ENCODE results near the gene IFNK. TPM values are rescaled to one million over a fixed set of nuclear protein-coding genes. Genes with fewer than 3 reads are reported as not detected.

IFNK gene
- total and polyA plus RNA-seq, 2 experiments from 2014 or later: not detected

GRCh38 chr9:27474305-27474704, 49.8 kb upstream of the IFNK start:
- Mint-ChIP-seq H3K9me3 (peaks cover 17% of the 10 kb centered on the region), H3K27ac (no peak overlapping the region), H3K4me1 (peaks cover 40% of the 10 kb centered on the region), H3K4me3 (no peak overlapping the region), H3K27me3 (ENCODE audit: insufficient read depth, low read depth, poor library complexity) (peaks cover 7% of the 10 kb centered on the region), H3K36me3 (ENCODE audit: low read depth) (peaks cover 25% of the 10 kb centered on the region)
- Histone ChIP-seq H3K27me3 (ENCODE audit: insufficient read depth) (no peaks in the 10 kb centered on the region), H3K27ac (ENCODE audit: low read depth) (no peak overlapping the region), H3K4me3 (no peak overlapping the region), H3K4me1 (ENCODE audit: insufficient read depth) (peaks cover 8% of the 10 kb centered on the region), H3K9me2 (ENCODE audit: insufficient read depth) (no peaks in the 10 kb centered on the region), H3F3A (replicated peaks; ENCODE audit: low read depth) (no peaks in the 10 kb centered on the region), H3K4me2 (no peak overlapping the region), H4K20me1 (replicated peaks; ENCODE audit: insufficient read depth) (no peaks in the 10 kb centered on the region), H3K79me2 (replicated peaks; ENCODE audit: insufficient read depth) (no peaks in the 10 kb centered on the region; the same call in 1 of the 2 replicates), H2AFZ (no peak overlapping the region), H3K36me3 (ENCODE audit: insufficient read depth) (no peaks in the 10 kb centered on the region; the same call in 1 of the 2 replicates)
- no peak for ATAC-seq
- TF ChIP-seq ZNF462 (CRISPR knock-in tag; IDR thresholded peaks at IDR 0.05): no peak
- TF ChIP-seq STAT1 (IDR thresholded peaks at IDR 0.05; ENCODE audit: unreplicated experiment): no peak
- no peak for TF ChIP-seq ZNF331 (CRISPR knock-in tag; IDR thresholded peaks at IDR 0.05; ENCODE audit: low read depth)
- TF ChIP-seq ZNF114 (CRISPR knock-in tag; IDR thresholded peaks at IDR 0.05): no peak
- no peak for TF ChIP-seq CTCF (conservative IDR thresholded peaks at IDR 0.05; ENCODE audit: low read depth in 2 of 2)
- no peak for TF ChIP-seq POLR2AphosphoS5 (IDR thresholded peaks at IDR 0.05; ENCODE audit: low read depth)
- TF ChIP-seq JUNB (IDR thresholded peaks at IDR 0.05; ENCODE audit: unreplicated experiment): no peak
- no peak for TF ChIP-seq REST (IDR thresholded peaks at IDR 0.05; ENCODE audit: unreplicated experiment)
- TF ChIP-seq EZH2phosphoT487 (IDR thresholded peaks at IDR 0.05; ENCODE audit: unreplicated experiment): no peak
- TF ChIP-seq ETS1 (IDR thresholded peaks at IDR 0.05): no peak
- no peak for TF ChIP-seq EZH2 (IDR thresholded peaks at IDR 0.05; ENCODE audit: low read depth, unreplicated experiment)
- no peak for TF ChIP-seq NANOG (IDR thresholded peaks at IDR 0.05; ENCODE audit: borderline replicate concordance)
- TF ChIP-seq CREB1 (CRISPR knock-in tag; IDR thresholded peaks at IDR 0.05; ENCODE audit: low read depth): no peak
- no peak for DNase-seq (ENCODE audit: low spot score)
